GM23248 (cell line): ENCODE data around the gene IL36RN.

ENCODE experiments used
- EZH2 ChIP-seq: fragments of 200-600 bp; sonication (generic); IDR thresholded peaks from 2 replicates; pipeline ENCODE4 v1.6.1; 2018; ENCODE audit warnings: antibody characterized with exemption, mild to moderate bottlenecking; ENCODE audit not compliant: insufficient read depth, poor library complexity, severe bottlenecking
- EZH2phosphoT487 ChIP-seq: fragments of 200-600 bp; sonication (generic); IDR thresholded peaks from 2 replicates; pipeline ENCODE4 v1.6.1; 2018; ENCODE audit warnings: antibody characterized with exemption, moderate library complexity, mild to moderate bottlenecking, low read depth; ENCODE audit not compliant: insufficient read depth

DNA sequence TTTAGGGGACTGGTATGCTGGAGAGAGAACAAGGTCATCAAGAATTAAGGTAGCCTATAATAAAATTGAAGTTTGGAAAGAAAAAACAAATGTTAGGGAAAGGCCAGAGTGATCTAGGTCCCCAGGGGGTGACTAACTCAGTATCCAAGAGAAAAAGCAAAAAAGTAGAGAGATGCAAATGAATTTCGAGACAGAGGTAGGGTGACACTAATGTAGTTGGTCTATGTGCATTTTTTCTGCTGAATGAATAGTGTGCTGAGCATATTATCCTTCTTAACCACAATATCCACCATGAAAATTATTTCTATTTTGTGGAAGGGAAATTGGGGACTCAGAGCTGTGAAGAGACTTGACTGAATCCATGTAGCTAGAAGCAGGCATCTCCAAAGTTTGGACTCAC, 44.0 kb upstream of the IL36RN start:
- TF ChIP-seq EZH2 (no peak), EZH2phosphoT487 (no peak)
